Right forelimb (tissue), 1 donor: ENCODE data around the gene GABRA5.

Experiments used
- DNase-seq: peaks from one replicate; pipeline ENCODE4 v3.0.0-alpha.2; 2018

Gene GABRA5

GRCh38 chr15:26934848-26935247 is 68.0 kb downstream of the GABRA5 start:
- no peak for DNase-seq

GRCh38 chr15:26935322-26935721 is 68.5 kb downstream of the GABRA5 start:
- no peak for DNase-seq

DNA sequence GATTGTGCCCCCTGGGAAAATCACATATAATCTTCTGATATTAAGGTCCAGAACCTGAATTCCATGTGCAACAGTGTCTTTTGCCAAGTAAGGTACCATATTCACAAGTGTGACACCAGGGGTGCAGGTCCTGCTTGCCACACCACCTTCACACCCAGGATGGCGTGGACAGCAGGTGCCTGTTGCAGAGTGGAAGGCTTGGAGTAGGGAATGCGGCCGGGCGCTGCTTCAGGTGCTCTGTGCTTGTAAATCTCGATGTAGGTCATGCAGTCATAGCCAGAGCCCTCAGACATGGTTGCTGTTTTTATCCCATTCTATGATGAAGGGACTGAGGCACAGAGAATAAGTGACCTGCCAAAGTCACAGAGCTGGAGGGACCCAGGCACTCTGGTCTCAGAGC is 69.6 kb downstream of the GABRA5 start:
- DNase-seq = no peak

- DNase-seq = no peak
Observed at GRCh38 chr15:26937134-26937533, 70.3 kb downstream of the GABRA5 start.

GRCh38 chr15:26939398-26939797 is 72.5 kb downstream of the GABRA5 start:
- DNase-seq = no peak

DNA sequence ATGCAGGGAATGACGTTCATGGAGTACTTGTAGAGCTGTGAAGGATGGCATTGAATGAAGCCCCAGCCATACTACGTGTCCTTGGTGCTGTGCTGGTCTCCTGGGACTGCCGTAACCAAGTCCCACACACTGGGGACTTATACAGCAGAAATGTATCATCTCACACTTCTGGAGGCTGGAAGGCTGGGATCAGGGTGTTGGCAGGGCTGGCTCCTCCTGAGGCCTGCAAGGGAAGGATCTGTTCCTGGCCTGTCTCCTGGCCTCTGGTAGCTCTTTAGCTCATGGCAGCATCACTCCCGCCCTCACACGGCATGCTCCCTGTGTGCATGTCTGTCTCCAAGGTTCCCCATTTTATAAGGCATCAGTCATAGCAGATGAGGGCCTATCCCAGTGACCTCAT is 74.6 kb downstream of the GABRA5 start:
- no peak for DNase-seq

DNA sequence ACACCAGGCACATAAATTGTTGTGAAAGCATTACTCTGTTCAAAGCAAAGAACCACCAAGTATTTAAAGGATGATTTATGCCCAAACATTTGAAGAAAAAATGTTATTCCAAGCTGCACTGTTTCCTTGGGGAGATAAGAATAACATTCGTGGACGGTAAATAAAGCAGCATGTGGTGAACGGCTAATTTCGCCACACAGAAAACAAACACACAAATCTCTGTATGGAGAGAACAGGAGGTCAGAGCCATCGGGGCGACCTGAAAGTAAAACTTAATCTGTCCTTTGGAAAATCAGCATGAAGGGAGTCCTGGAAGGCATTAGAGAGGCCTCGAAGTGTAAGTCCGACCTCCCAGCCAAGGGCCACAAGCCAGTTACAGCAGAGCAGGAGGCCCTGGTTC is 77.0 kb downstream of the GABRA5 start:
- DNase-seq = no peak

GRCh38 chr15:26945046-26945445 is 78.2 kb downstream of the GABRA5 start:
- no peak for DNase-seq

GRCh38 chr15:26950001-26950400 is 83.1 kb downstream of the GABRA5 start:
- no peak for DNase-seq

GRCh38 chr15:26954403-26954802 is 87.5 kb downstream of the GABRA5 start:
- no peak for DNase-seq

DNA sequence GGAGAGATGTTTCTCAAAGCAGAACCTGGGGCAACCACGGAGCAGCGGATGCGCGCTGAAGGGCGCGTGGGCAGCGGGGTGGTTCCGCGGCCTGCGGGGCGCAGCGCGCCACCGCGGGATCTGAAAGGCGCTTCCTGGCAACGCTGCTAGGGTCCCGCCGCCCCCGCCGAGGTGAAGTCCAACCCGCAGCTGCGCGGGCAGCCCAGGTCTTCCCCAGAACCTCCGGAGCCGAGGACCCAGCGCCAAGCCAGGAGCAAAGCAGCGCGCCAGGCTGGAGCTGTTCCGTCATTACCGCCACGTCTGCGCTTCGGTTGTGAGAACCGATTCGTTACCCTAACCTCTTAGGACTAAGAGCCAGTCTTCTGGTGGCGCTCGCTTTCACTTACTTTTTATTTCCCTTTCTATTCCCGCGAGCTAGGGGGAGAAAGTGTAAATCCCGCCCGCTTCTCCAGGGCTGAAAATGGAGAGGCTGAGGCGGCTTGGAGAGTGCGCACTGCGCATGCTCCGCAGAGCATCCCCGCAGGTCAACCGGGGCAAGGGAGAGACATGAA is 100.9 kb downstream of the GABRA5 start:
- DNase-seq = peak; percentile 65

DNA sequence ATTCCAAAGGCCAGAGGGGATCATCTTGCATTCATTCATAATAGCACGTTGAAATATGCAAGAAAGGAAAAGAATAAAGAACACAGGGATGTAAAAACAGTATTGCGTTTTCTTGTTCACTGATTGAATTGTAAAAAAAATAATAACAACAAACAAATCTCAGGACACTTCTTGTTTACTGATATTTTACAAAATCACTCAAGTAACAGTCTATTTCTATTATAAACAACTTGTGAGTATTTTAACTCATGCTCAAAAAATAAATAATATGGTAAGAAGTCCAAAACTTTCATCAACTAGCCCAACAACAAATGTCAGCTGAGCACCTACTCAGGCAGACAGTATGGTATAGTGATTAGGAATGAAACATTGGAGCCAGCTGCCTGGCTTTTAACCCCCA is 101.9 kb downstream of the GABRA5 start:
- no peak for DNase-seq

DNA sequence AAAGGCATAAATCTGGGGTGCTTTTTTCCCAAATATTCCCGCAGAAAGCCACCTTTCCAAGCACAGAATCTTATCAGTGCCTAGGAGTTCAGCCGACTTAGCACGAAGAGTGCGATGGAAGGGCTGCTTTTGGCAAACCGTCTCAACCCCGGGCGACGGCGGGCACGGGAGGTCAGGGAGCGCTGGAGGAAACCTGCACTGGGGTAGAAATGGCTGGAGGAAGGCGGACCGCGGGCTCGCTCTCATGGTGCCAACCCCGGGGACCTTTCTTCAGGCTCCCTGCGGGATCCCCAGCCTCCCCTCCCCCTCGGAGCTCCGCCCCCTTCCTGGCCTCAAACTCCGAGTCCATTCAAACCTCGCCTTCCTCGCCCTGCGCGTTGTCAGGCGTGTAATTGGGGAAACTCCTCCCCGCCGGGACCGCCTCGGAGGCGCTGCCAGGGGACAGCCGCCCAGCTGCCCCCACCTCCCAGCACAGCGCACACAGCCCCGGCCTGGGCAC is 103.9 kb downstream of the GABRA5 start, which contains the start of gene GABRG3:
Gene GABRG3 (plus strand): TSS at position 470 of the 499 bp plus-strand sequence.
- no peak for DNase-seq

GRCh38 chr15:26971271-26972018 is 104.6 kb downstream of the GABRA5 start:
- peak; percentile 47 for DNase-seq

- no peak for DNase-seq
Observed at GRCh38 chr15:26972636-26973035, 105.8 kb downstream of the GABRA5 start.

GRCh38 chr15:26974120-26974780 is 107.4 kb downstream of the GABRA5 start:
- no peak for DNase-seq

DNA sequence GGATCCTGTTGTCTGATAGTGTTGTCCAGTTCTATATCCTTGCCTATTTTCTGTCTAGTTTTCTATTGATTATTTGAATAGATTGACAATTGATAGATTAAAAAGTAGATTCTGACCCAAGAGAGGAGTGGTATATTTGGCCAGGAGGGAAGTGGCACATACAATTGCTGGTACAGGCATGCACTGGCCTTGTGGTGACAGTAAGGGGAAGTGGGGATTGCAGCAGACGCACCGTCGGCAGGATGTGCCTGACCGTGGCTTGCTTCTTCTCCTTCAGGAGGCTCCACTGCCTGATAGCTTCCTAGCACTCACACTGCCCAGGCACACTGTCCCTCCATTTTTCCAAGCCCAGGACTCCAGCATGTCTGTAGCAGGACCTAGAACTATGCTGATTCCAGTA is 114.6 kb downstream of the GABRA5 start:
- DNase-seq = no peak

DNA sequence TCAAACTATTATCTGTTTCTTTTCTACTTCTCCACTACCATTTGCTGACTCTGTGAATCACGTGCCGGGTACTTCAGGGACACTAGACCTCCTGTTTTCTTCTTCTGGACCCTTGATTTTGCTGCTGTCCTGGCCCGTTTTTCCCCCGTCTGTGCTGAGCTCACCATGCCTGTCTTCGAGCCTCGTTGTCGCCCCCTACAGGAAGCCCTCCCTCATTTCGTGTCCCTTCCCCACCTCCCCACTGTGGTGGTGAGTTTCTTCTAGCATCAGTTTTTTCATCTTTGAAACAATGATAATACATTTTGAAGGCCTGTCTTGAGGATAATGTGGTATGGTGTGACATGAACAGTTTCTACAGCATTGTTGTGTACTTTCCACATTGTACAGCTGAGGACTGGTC is 117.0 kb downstream of the GABRA5 start:
- DNase-seq = no peak

DNA sequence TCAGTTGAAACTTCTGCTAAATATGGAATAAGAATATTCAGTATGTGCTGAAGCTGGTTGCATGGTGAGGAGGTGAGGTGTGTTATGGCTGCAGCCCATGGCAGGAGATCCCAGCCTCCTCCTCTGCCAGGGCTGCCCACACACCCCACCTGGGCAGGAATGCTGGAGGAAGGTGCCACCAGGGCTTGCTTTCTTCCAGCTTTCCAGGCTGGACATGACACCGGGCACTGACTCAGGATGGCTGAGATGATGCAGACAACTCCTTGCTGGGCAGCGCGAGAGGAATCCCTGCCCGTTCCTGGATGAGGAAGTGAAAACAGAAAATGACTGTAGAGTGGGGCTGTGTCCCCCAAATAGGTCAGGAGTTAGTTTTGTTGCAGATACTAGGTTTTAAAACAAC is 118.2 kb downstream of the GABRA5 start:
- no peak for DNase-seq

DNA sequence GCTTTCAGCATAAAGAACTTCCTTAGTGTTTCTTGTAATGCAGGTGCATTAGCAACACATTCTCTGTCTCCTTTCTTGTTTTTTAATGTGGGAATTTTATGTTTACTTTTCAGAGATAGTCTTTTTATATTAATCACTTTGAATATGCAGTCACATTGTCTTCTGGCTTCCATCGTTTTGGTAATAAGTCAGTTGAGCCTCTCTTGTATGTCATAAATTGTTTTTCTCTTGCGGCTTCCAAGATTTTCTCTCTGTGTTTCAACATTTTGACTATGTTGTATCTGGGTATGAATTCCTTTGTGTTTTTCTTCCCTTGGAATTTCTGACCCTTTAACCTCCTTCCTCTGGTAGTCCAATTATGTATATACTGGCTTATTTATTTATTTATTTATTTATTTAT is 129.4 kb downstream of the GABRA5 start:
- no peak for DNase-seq
